NCI-H2171 (cell line): Measurements from ENCODE around the gene ASTN1.

Experiments used
- DNase-seq: peaks from one replicate; lab custom pipeline; 2025; lab: John Stamatoyannopoulos, UW

Gene ASTN1

GRCh38 chr1:176837708-176838107 lies 326.8 kb downstream of the ASTN1 start:
- DNase-seq = no peak

- DNase-seq = no peak
Observed at GRCh38 chr1:176831150-176831549, 333.4 kb downstream of the ASTN1 start.

GRCh38 chr1:176829261-176829660 lies 335.3 kb downstream of the ASTN1 start:
- DNase-seq = no peak

- DNase-seq = no peak
Observed at GRCh38 chr1:176826265-176826664, 338.2 kb downstream of the ASTN1 start.

GRCh38 chr1:176820391-176821031 lies 344.0 kb downstream of the ASTN1 start:
- no peak for DNase-seq

- no peak for DNase-seq
Observed at GRCh38 chr1:176816232-176816631, 348.3 kb downstream of the ASTN1 start.

- no peak for DNase-seq
Observed at GRCh38 chr1:176815621-176816020, 348.9 kb downstream of the ASTN1 start.

- no peak for DNase-seq
Observed at GRCh38 chr1:176811511-176812288, 352.8 kb downstream of the ASTN1 start.

GRCh38 chr1:176809292-176809691 lies 355.2 kb downstream of the ASTN1 start:
- no peak for DNase-seq
